ENCODE data around the gene SLIT3. TPM values are rescaled to one million over a fixed set of nuclear protein-coding genes. Genes with fewer than 3 reads are reported as not detected.

SLIT3 gene
- total RNA-seq, 1 experiment from 2014 or later, result 0.10 TPM

GRCh38 chr5:168727547-168727946, 573.4 kb downstream of the SLIT3 start:
- Histone ChIP-seq H3K9ac (ENCODE audit: low read length) (no peak overlapping the region), H3K27ac (ENCODE audit: low read depth, low read length) (no peak overlapping the region), H3K9me3 (ENCODE audit: control insufficient read depth in 1 of 2, insufficient read depth in 1 of 2, low read depth in 1 of 2, low read length in 2 of 2) (no peaks in the 10 kb centered on the region; a peak in 1 of 4 replicates), H3K27me3 (ENCODE audit: insufficient read depth, low read length) (peaks cover 32% of the 10 kb centered on the region), H4K20me1 (ENCODE audit: insufficient read depth) (no peaks in the 10 kb centered on the region), H2AFZ (ENCODE audit: low read depth, low read length, poor library complexity, severe bottlenecking) (no peak overlapping the region), H3K36me3 (ENCODE audit: control insufficient read depth in 1 of 2, insufficient read depth in 2 of 2, low read length in 2 of 2) (no peaks in the 10 kb centered on the region), H3K79me2 (ENCODE audit: insufficient read depth, low read length) (no peaks in the 10 kb centered on the region), H3K4me2 (ENCODE audit: low read length) (no peak overlapping the region), H3K9me2 (ENCODE audit: insufficient read depth) (no peaks in the 10 kb centered on the region), H3K4me3 (replicated peaks in 1 of 2; ENCODE audit: low read depth in 1 of 2, low read length in 2 of 2) (no peak overlapping the region), H3K4me1 (ENCODE audit: control insufficient read depth in 1 of 2, insufficient read depth in 2 of 2, low read length in 2 of 2) (no peaks in the 10 kb centered on the region)
- no TSS peak for BruUV-seq (replicated peaks)
- intact Hi-C loops (cut with micrococcal nuclease), result no loop called here
- ChIA-PET CTCF (no interaction called here), POLR2A (no interaction called here), RAD21 (ENCODE audit: low non-redundant PET in 1 of 2, low total read pairs in 2 of 2, uncharacterized antibody in 2 of 2, unreplicated experiment in 2 of 2) (no interaction called here)
- no peak for TF ChIP-seq POLR2A (IDR thresholded peaks at IDR 0.05; ENCODE audit: borderline replicate concordance, extremely low read depth, insufficient read depth, insufficient read length)
- no peak for TF ChIP-seq CEBPB (IDR thresholded peaks at IDR 0.05; ENCODE audit: low read depth)
- no peak for TF ChIP-seq ZFX (IDR thresholded peaks at IDR 0.05)
- no peak for TF ChIP-seq SIN3A (IDR thresholded peaks at IDR 0.05; ENCODE audit: low read depth)
- TF ChIP-seq EGR1 (IDR thresholded peaks at IDR 0.05; ENCODE audit: low read depth), result no peak
- no peak for TF ChIP-seq JUND (IDR thresholded peaks at IDR 0.05)
- TF ChIP-seq ATF3 (IDR thresholded peaks at IDR 0.05), result no peak
- TF ChIP-seq SRF (IDR thresholded peaks at IDR 0.05; ENCODE audit: low read depth), result no peak
- TF ChIP-seq EZH2phosphoT487 (IDR thresholded peaks at IDR 0.05; ENCODE audit: borderline replicate concordance), result no peak
- no peak for TF ChIP-seq RAD21 (IDR thresholded peaks at IDR 0.05; ENCODE audit: low read depth)
- no peak for TF ChIP-seq ZNF274 (IDR thresholded peaks at IDR 0.05; ENCODE audit: low read depth, low read length)
- no peak for TF ChIP-seq ELF1 (IDR thresholded peaks at IDR 0.05; ENCODE audit: borderline replicate concordance, low read depth)
- TF ChIP-seq SP1 (IDR thresholded peaks at IDR 0.05; ENCODE audit: low read depth), result no peak
- no peak for TF ChIP-seq REST (IDR thresholded peaks at IDR 0.05; ENCODE audit: low read depth)
- no peak for TF ChIP-seq ZBTB33 (IDR thresholded peaks at IDR 0.05; ENCODE audit: extremely low read depth, insufficient replicate concordance, low read length)
- no peak for TF ChIP-seq CTCF (IDR thresholded peaks at IDR 0.05 in 2 of 3, conservative IDR thresholded peaks at IDR 0.05 in 1 of 3; ENCODE audit: borderline replicate concordance in 1 of 3, insufficient read depth in 1 of 3, low read depth in 2 of 3, low read length in 2 of 3)
- no peak for TF ChIP-seq EZH2 (IDR thresholded peaks at IDR 0.05)
- no peak for TF ChIP-seq YY1 (IDR thresholded peaks at IDR 0.05; ENCODE audit: extremely low read depth, insufficient replicate concordance, low read depth, low read length)
- no peak for ATAC-seq
- no peak for DNase-seq (ENCODE audit: low read depth, low spot score)

All from HCT116 (cell line).